ENCODE data around the gene B4GALNT3. TPM values are rescaled to one million over a fixed set of nuclear protein-coding genes. Genes with fewer than 3 reads are reported as not detected.
A peak's percentile ranks its signal among the peaks of the same experiment; 100 is the strongest.

The B4GALNT3 gene
- total RNA-seq, 4 donors from 2014 or later, result 9.7 to 45.3 (median 18.4) TPM

- no peaks in the 10 kb centered on the region for H3K9me3 ChIP-seq
- no peak overlapping the region for H3K27ac ChIP-seq
- no peaks in the 10 kb centered on the region for H3K36me3 ChIP-seq
- 72 to 79% methylated on average over 5 of the region's 9 CpGs for WGBS, 2 donors
- intact Hi-C loops (cut with DNase I), result loop anchor here (5.0 kb wide), 1 partner anchor 103 kb away; no protein-coding TSS in a partner anchor
- peaks cover 8 to 35% (median 10%) of the 10 kb centered on the region in 3 donors for H3K4me1 ChIP-seq
- TF ChIP-seq CTCF (IDR thresholded peaks at IDR 0.05) (no peak), POLR2A (IDR thresholded peaks at IDR 0.05) (no peak)
- no peak for DNase-seq
- no peak overlapping the region for H3K4me3 ChIP-seq
- H3K27me3 ChIP-seq, result peaks cover 0 to 29% (median 0%) of the 10 kb centered on the region in 4 donors
Measured at GRCh38 chr12:544941-545635, 85.3 kb downstream of the B4GALNT3 start.

GRCh38 chr12:545835-546234 lies 86.1 kb downstream of the B4GALNT3 start:
- DNase-seq, result no peak
- Histone ChIP-seq H3K4me3 (no peak overlapping the region), H3K4me1 (peaks cover 8 to 27% (median 10%) of the 10 kb centered on the region in 3 donors), H3K9me3 (no peaks in the 10 kb centered on the region), H3K27ac (no peak overlapping the region), H3K27me3 (peaks cover 0 to 29% (median 0%) of the 10 kb centered on the region in 4 donors), H3K36me3 (no peaks in the 10 kb centered on the region)
- no peak for TF ChIP-seq POLR2A (IDR thresholded peaks at IDR 0.05)
- no peak for TF ChIP-seq CTCF (IDR thresholded peaks at IDR 0.05)
- WGBS, 2 donors, result 52 to 81% methylated on average over 3 to 5 of the region's 6 CpGs
- intact Hi-C loops (cut with DNase I), result loop anchor here (5.0 kb wide), 1 partner anchor 104 kb away; no protein-coding TSS in a partner anchor

GRCh38 chr12:546265-546919 lies 86.7 kb downstream of the B4GALNT3 start:
- DNase-seq, result no peak
- Histone ChIP-seq H3K4me1 (peaks cover 5 to 22% (median 10%) of the 10 kb centered on the region in 3 donors), H3K4me3 (no peak overlapping the region), H3K36me3 (no peaks in the 10 kb centered on the region), H3K27me3 (peaks cover 0 to 29% (median 0%) of the 10 kb centered on the region in 4 donors), H3K9me3 (no peaks in the 10 kb centered on the region), H3K27ac (no peak overlapping the region)
- 70 to 77% methylated on average over 18 to 20 of the region's 41 CpGs for WGBS, 2 donors
- intact Hi-C loops (cut with DNase I), result loop anchor here (5.0 kb wide), 1 partner anchor 104 kb away; no protein-coding TSS in a partner anchor
- TF ChIP-seq POLR2A (IDR thresholded peaks at IDR 0.05) (no peak), CTCF (IDR thresholded peaks at IDR 0.05) (no peak)

- no peak overlapping the region for H3K4me3 ChIP-seq
- intact Hi-C loops (cut with DNase I), result loop anchor here (5.0 kb wide), 1 partner anchor 105 kb away; no protein-coding TSS in a partner anchor
- H3K27ac ChIP-seq, result no peak overlapping the region
- peaks cover 2 to 18% (median 5%) of the 10 kb centered on the region in 3 donors for H3K4me1 ChIP-seq
- H3K27me3 ChIP-seq, result peaks cover 0 to 29% (median 0%) of the 10 kb centered on the region in 4 donors
- no peaks in the 10 kb centered on the region for H3K36me3 ChIP-seq
- no peaks in the 10 kb centered on the region for H3K9me3 ChIP-seq
- 48 to 54% methylated on average over 19 to 20 of the region's 44 CpGs for WGBS, 2 donors
- TF ChIP-seq CTCF (IDR thresholded peaks at IDR 0.05) (peak; percentile 82 to 100 (median 100)), POLR2A (IDR thresholded peaks at IDR 0.05) (no peak)
- no peak for DNase-seq
Measured at GRCh38 chr12:546920-547845, 87.4 kb downstream of the B4GALNT3 start.
